ENCODE data around the gene SYNE1.

DNA sequence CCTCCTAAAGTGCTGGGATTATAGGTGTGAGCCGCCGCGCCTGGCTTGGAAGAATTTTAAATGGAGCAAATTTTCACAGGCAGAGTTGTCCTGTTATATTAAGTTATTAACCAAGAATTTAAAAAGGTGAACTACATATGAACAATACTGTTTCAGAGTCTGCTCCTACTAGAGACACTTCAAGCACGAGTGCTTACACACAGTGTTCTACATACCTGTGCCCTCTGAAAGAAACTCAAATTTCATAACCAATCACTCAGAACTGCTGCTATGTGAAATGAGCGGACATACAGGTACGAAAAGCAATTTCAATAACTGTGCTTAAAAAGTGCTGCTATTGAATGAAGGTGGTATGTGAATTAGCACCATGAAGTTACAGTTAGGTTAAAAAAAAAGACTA, 262.0 kb downstream of the SYNE1 start:
- TF ChIP-seq, protein P1, sequence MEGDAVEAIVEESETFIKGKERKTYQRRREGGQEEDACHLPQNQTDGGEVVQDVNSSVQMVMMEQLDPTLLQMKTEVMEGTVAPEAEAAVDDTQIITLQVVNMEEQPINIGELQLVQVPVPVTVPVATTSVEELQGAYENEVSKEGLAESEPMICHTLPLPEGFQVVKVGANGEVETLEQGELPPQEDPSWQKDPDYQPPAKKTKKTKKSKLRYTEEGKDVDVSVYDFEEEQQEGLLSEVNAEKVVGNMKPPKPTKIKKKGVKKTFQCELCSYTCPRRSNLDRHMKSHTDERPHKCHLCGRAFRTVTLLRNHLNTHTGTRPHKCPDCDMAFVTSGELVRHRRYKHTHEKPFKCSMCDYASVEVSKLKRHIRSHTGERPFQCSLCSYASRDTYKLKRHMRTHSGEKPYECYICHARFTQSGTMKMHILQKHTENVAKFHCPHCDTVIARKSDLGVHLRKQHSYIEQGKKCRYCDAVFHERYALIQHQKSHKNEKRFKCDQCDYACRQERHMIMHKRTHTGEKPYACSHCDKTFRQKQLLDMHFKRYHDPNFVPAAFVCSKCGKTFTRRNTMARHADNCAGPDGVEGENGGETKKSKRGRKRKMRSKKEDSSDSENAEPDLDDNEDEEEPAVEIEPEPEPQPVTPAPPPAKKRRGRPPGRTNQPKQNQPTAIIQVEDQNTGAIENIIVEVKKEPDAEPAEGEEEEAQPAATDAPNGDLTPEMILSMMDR (conservative IDR thresholded peaks at IDR 0.05), result no peak
- no peak for TF ChIP-seq ZFX (IDR thresholded peaks at IDR 0.05)

Measured in C4-2B (cell line).